SK-N-SH (cell line): ENCODE data around the gene ROMO1. TPM values are rescaled to one million over a fixed set of nuclear protein-coding genes. Genes with fewer than 3 reads are reported as not detected.
A peak's percentile ranks its signal among the peaks of the same experiment; 100 is the strongest.

Source experiments
- CTCF ChIA-PET: fragments of 300-600, 350-600 bp; formaldehyde crosslinking; extraction: SDS; loops from one replicate; lab custom pipeline; 2021; lab: Yijun Ruan, JAX
- POLR2A ChIA-PET: fragments of 350-600 bp; sonication (Branson Sonifier 250); formaldehyde crosslinking; extraction: SDS; loops from one replicate; lab custom pipeline; 2020; ENCODE audit warnings: antibody characterized with exemption, inconsistent platforms; lab: Yijun Ruan, JAX
- DNase-seq: peaks from one replicate; pipeline ENCODE4 v3.0.0; 2012
- H2AFZ ChIP-seq: fragments of 200-600 bp; sonication (generic); 2 replicates; pipeline ENCODE4 v1.8.1; 2016; ENCODE audit warnings: antibody characterized with exemption, mild to moderate bottlenecking, low read depth
- H3F3A ChIP-seq: fragments of 200-600 bp; sonication (generic); replicated peaks from 2 replicates; pipeline ENCODE3; 2016; ENCODE audit warnings: antibody characterized with exemption, mild to moderate bottlenecking; ENCODE audit not compliant: insufficient read depth
- H3K27ac ChIP-seq, 2 experiments: fragments of 200-500 bp in 1 of 2; fragments of 200-600 bp in 1 of 2; sonication (Bioruptor generic) in 1 of 2; sonication (generic), shearing (Covaris generic) in 1 of 2; 2 replicates each; pipeline versions ENCODE4 v1.5.1 to v1.6.1; 2014 to 2016; ENCODE audit warnings: low read depth in 2 of 2, inconsistent platforms in 1 of 2, low read length in 1 of 2, mild to moderate bottlenecking in 1 of 2, mixed read lengths in 1 of 2
- H3K27me3 ChIP-seq: fragments of 200-600 bp; sonication (generic), shearing (Covaris generic); 2 replicates; pipeline ENCODE4 v1.6.1; 2016; ENCODE audit warnings: mixed run types; ENCODE audit not compliant: insufficient read depth
- H3K36me3 ChIP-seq, 2 experiments: fragments of 200-500 bp in 1 of 2; fragments of 200-600 bp in 1 of 2; sonication (Bioruptor generic) in 1 of 2; sonication (generic) in 1 of 2; replicated peaks in 1 of 2; 2 replicates each; pipeline versions ENCODE3 to v1.5.1; 2014 to 2016; ENCODE audit warnings: low read length in 1 of 2, mild to moderate bottlenecking in 1 of 2; ENCODE audit not compliant: insufficient read depth in 2 of 2, control insufficient read depth in 1 of 2
- H3K4me1 ChIP-seq, 2 experiments: fragments of 200-500 bp in 1 of 2; fragments of 200-600 bp in 1 of 2; sonication (Bioruptor generic) in 1 of 2; sonication (generic), shearing (Covaris generic) in 1 of 2; 2 replicates each; pipeline versions ENCODE4 v1.5.1 to v1.6.1; 2014 to 2016; ENCODE audit warnings: low read depth in 1 of 2, low read length in 1 of 2, mixed run types in 1 of 2; ENCODE audit not compliant: insufficient read depth in 2 of 2, control insufficient read depth in 1 of 2
- H3K4me2 ChIP-seq: fragments of 200-600 bp; sonication (generic), shearing (Covaris generic); 2 replicates; pipeline ENCODE4 v1.6.1; 2017; ENCODE audit warnings: mixed run types
- H3K4me3 ChIP-seq, 2 experiments: fragments of 200-500 bp in 1 of 2; fragments of 200-600 bp in 1 of 2; sonication (Bioruptor generic) in 1 of 2; sonication (generic), shearing (Covaris generic) in 1 of 2; 2 replicates each; pipeline versions ENCODE4 v1.5.1 to v1.8.1; 2014 to 2016; ENCODE audit warnings: low read depth in 2 of 2, inconsistent platforms in 1 of 2, low read length in 1 of 2, mild to moderate bottlenecking in 1 of 2, mixed read lengths in 1 of 2, moderate library complexity in 1 of 2
- H3K79me2 ChIP-seq: fragments of 200-600 bp; sonication (generic); 2 replicates; pipeline ENCODE4 v1.8.1; 2017; ENCODE audit warnings: mild to moderate bottlenecking; ENCODE audit not compliant: insufficient read depth
- H3K9ac ChIP-seq: fragments of 200-600 bp; sonication (generic); 2 replicates; pipeline ENCODE4 v1.6.1; 2017; ENCODE audit warnings: mixed run types
- H3K9me2 ChIP-seq: fragments of 200-600 bp; sonication (generic); 2 replicates; pipeline ENCODE4 v1.6.1; 2017; ENCODE audit warnings: mixed run types
- H3K9me3 ChIP-seq: fragments of 200-600 bp; sonication (generic); 2 replicates; pipeline ENCODE4 v1.6.1; 2017; ENCODE audit warnings: mixed run types, mild to moderate bottlenecking, moderate library complexity
- H4K20me1 ChIP-seq: fragments of 200-600 bp; sonication (generic); 2 replicates; pipeline ENCODE4 v1.6.1; 2017; ENCODE audit warnings: mild to moderate bottlenecking, mixed run types; ENCODE audit not compliant: insufficient read depth
- EP300 ChIP-seq, 2 experiments: IDR thresholded peaks; 2 replicates each; pipeline versions ENCODE4 v1.4.0 to v1.6.1; 2012; ENCODE audit warnings: borderline replicate concordance in 1 of 2, low read depth in 1 of 2, low read length in 1 of 2
- FOSL2 ChIP-seq: IDR thresholded peaks from 2 replicates; pipeline ENCODE4 v1.4.0; 2012; ENCODE audit warnings: low read depth, mild to moderate bottlenecking, moderate library complexity, borderline replicate concordance
- FOXM1 ChIP-seq: IDR thresholded peaks from 2 replicates; pipeline ENCODE4 v1.4.0; 2012; ENCODE audit warnings: low read depth, mild to moderate bottlenecking
- MXI1 ChIP-seq: IDR thresholded peaks from 2 replicates; pipeline ENCODE4 v1.6.1; 2012; ENCODE audit warnings: mild to moderate bottlenecking, low read depth, low read length, improper control_type of control experiment
- POLR2AphosphoS5 ChIP-seq: IDR thresholded peaks from 2 replicates; pipeline ENCODE4 v1.6.1; 2012; ENCODE audit warnings: low read depth, low read length
- RAD21 ChIP-seq: IDR thresholded peaks from 2 replicates; pipeline ENCODE4 v1.6.1; 2012; ENCODE audit warnings: mild to moderate bottlenecking, low read length
- RFX5 ChIP-seq: IDR thresholded peaks from 2 replicates; pipeline ENCODE4 v1.6.1; 2012; ENCODE audit warnings: mild to moderate bottlenecking, improper control_type of control experiment, low read length
- RXRA ChIP-seq: IDR thresholded peaks from 2 replicates; pipeline ENCODE4 v1.4.0; 2012; ENCODE audit warnings: low read depth, mild to moderate bottlenecking, borderline replicate concordance
- SIN3A ChIP-seq: IDR thresholded peaks from 2 replicates; pipeline ENCODE4 v1.6.1; 2012; ENCODE audit warnings: low read depth, mild to moderate bottlenecking, low read length, moderate library complexity, borderline replicate concordance
- TEAD4 ChIP-seq: IDR thresholded peaks from 2 replicates; pipeline ENCODE4 v1.4.0; 2012; ENCODE audit warnings: mild to moderate bottlenecking, borderline replicate concordance; ENCODE audit not compliant: insufficient read depth
- YY1 ChIP-seq: IDR thresholded peaks from 2 replicates; pipeline ENCODE4 v1.4.0; 2012; ENCODE audit warnings: low read depth, mild to moderate bottlenecking
- WGBS: methylation state at CpG from one replicate; pipeline ENCODE4 v1.1.6; 2017; ENCODE audit warnings: low lambda C conversion rate; 5-methylcytosine and 5-hydroxymethylcytosine counted together
- polyA plus RNA-seq, 3 experiments: library from polyadenylated mRNA; depleted of rRNA; stranded (reverse); fragments of >200 nt; gene quantifications; 2 replicates each; pipeline ENCODE4 v1.2.3, GENCODE V29; 2012
- TF ChIP-seq, protein P1 (sequence below): IDR thresholded peaks from 2 replicates; pipeline ENCODE4; 2012
- TF ChIP-seq, protein P2 (sequence below): IDR thresholded peaks from 2 replicates; pipeline ENCODE4 v1.4.0; 2012; ENCODE audit warnings: low read depth, borderline replicate concordance
- TF ChIP-seq, protein P3 (sequence below): fragments of 150-350 bp; IDR thresholded peaks from 2 replicates; pipeline ENCODE4 v1.6.1; 2017; ENCODE audit warnings: antibody characterized with exemption, low read length, low read depth, borderline replicate concordance
- TF ChIP-seq, protein P4 (sequence below): IDR thresholded peaks from 2 replicates; pipeline ENCODE4 v1.4.0; 2012; ENCODE audit warnings: low read depth, borderline replicate concordance
- TF ChIP-seq, protein P5 (sequence below): fragments of 200-600 bp; sonication (generic); IDR thresholded peaks from 2 replicates; pipeline ENCODE4 v1.6.1; 2017; ENCODE audit warnings: antibody characterized with exemption, mild to moderate bottlenecking, moderate library complexity
- TF ChIP-seq, protein P6 (sequence below): fragments of 150-350 bp; IDR thresholded peaks from 2 replicates; pipeline ENCODE4 v1.6.1; 2016; ENCODE audit warnings: mild to moderate bottlenecking, low read depth, low read length

Gene ROMO1
- polyA plus RNA-seq, 1 of the 3 experiments (the other 2 are of a cell fraction) = 1,273 TPM

DNA sequence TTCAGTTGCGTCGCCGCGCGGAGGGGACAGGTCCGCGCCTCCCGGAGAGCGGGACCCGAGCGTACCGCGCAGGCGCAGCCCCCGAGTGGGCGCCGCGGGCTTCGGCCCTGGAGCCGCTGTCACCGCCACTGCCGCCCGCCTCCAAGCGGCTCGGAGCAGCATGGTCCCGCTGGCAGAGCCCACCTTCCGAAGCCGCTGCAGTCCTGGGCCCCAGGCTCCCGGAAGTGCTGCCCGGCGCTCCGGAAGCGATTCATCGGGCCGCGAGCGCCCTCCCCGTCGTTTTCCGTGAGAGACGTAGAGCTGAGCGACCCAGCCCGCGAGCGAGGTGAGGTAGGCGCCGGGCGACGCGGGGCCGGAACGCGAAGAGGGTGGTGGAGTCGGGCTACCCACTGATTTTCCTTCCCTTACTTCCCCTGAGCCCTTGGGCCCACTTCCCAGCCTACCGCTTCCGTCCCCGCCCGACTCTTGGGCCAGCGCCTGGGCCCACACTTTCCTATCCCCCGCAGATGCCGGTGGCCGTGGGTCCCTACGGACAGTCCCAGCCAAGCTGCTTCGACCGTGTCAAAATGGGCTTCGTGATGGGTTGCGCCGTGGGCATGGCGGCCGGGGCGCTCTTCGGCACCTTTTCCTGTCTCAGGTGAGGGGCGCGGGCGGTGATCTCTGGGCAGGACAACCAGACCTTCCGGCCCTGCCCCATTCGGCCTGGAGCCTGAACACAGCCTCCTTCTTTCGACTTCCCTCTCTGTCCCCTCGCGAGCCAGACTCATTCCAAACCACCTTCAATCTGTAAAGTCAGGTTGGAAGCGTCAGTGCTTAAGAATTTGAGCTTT lies at the start of gene ROMO1, which contains the start of gene NFS1 (continued):
- TF ChIP-seq POLR2AphosphoS5 (peak; percentile 89), TEAD4 (no peak), YY1 (0 out of 2 replicates have a peak, but pooled peaks have one; percentile 47), RXRA (no peak), FOXM1 (no peak)
- TF ChIP-seq, protein P1, sequence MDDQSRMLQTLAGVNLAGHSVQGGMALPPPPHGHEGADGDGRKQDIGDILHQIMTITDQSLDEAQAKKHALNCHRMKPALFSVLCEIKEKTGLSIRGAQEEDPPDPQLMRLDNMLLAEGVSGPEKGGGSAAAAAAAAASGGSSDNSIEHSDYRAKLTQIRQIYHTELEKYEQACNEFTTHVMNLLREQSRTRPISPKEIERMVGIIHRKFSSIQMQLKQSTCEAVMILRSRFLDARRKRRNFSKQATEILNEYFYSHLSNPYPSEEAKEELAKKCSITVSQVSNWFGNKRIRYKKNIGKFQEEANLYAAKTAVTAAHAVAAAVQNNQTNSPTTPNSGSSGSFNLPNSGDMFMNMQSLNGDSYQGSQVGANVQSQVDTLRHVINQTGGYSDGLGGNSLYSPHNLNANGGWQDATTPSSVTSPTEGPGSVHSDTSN = no peak
- TF ChIP-seq, protein P2, sequence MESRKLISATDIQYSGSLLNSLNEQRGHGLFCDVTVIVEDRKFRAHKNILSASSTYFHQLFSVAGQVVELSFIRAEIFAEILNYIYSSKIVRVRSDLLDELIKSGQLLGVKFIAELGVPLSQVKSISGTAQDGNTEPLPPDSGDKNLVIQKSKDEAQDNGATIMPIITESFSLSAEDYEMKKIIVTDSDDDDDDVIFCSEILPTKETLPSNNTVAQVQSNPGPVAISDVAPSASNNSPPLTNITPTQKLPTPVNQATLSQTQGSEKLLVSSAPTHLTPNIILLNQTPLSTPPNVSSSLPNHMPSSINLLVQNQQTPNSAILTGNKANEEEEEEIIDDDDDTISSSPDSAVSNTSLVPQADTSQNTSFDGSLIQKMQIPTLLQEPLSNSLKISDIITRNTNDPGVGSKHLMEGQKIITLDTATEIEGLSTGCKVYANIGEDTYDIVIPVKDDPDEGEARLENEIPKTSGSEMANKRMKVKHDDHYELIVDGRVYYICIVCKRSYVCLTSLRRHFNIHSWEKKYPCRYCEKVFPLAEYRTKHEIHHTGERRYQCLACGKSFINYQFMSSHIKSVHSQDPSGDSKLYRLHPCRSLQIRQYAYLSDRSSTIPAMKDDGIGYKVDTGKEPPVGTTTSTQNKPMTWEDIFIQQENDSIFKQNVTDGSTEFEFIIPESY = peak; percentile 43; the same call in 1 of the 2 replicates
- TF ChIP-seq, protein P3, sequence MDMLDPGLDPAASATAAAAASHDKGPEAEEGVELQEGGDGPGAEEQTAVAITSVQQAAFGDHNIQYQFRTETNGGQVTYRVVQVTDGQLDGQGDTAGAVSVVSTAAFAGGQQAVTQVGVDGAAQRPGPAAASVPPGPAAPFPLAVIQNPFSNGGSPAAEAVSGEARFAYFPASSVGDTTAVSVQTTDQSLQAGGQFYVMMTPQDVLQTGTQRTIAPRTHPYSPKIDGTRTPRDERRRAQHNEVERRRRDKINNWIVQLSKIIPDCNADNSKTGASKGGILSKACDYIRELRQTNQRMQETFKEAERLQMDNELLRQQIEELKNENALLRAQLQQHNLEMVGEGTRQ = 0 out of 2 replicates have a peak, but pooled peaks have one; percentile 0

DNA sequence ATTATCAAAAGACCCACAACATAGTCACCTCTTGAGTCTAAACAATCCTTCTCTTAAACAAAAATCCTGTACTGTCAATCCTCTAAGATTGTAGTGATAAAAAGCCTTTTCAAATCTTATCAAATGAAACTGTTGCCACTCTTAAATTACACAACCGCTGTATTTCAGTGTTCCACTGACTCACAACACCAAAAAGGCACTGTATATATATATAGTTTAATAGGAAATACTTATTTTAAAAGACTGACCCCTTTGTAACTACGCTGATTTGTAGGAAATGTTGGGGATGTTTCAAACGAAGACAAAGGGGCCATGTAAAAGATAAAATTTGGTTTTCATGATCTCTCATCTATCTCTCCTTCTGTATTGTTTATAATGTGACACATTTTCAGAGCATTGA lies 48.6 kb upstream of the ROMO1 start:
- H3K9ac ChIP-seq = no peak overlapping the region
- POLR2A ChIA-PET = no interaction called here
- H3K4me1 ChIP-seq = peaks cover 3% of the 10 kb centered on the region in 2 experiments; a peak in 2 of 4 replicates
- no peak overlapping the region for H3K4me2 ChIP-seq
- no peak for TF ChIP-seq SIN3A
- TF ChIP-seq RAD21 = no peak
- no peak for TF ChIP-seq FOSL2
- TF ChIP-seq MXI1 = no peak
- TF ChIP-seq, protein P4, sequence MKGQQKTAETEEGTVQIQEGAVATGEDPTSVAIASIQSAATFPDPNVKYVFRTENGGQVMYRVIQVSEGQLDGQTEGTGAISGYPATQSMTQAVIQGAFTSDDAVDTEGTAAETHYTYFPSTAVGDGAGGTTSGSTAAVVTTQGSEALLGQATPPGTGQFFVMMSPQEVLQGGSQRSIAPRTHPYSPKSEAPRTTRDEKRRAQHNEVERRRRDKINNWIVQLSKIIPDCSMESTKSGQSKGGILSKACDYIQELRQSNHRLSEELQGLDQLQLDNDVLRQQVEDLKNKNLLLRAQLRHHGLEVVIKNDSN = no peak
- TF ChIP-seq, protein P1 = no peak
- TF ChIP-seq EP300 (IDR thresholded peaks at IDR 0.05; ENCODE audit: borderline replicate concordance in 1 of 2, low read depth in 1 of 2, low read length in 1 of 2) = no peak
- TF ChIP-seq RFX5 = no peak
- TF ChIP-seq, protein P5, sequence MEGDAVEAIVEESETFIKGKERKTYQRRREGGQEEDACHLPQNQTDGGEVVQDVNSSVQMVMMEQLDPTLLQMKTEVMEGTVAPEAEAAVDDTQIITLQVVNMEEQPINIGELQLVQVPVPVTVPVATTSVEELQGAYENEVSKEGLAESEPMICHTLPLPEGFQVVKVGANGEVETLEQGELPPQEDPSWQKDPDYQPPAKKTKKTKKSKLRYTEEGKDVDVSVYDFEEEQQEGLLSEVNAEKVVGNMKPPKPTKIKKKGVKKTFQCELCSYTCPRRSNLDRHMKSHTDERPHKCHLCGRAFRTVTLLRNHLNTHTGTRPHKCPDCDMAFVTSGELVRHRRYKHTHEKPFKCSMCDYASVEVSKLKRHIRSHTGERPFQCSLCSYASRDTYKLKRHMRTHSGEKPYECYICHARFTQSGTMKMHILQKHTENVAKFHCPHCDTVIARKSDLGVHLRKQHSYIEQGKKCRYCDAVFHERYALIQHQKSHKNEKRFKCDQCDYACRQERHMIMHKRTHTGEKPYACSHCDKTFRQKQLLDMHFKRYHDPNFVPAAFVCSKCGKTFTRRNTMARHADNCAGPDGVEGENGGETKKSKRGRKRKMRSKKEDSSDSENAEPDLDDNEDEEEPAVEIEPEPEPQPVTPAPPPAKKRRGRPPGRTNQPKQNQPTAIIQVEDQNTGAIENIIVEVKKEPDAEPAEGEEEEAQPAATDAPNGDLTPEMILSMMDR = no peak
- TF ChIP-seq FOXM1 = no peak
- no peak for TF ChIP-seq RXRA
- TF ChIP-seq, protein P6, sequence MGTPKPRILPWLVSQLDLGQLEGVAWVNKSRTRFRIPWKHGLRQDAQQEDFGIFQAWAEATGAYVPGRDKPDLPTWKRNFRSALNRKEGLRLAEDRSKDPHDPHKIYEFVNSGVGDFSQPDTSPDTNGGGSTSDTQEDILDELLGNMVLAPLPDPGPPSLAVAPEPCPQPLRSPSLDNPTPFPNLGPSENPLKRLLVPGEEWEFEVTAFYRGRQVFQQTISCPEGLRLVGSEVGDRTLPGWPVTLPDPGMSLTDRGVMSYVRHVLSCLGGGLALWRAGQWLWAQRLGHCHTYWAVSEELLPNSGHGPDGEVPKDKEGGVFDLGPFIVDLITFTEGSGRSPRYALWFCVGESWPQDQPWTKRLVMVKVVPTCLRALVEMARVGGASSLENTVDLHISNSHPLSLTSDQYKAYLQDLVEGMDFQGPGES = no peak
- TF ChIP-seq, all 33 proteins: peak for 0
- Histone ChIP-seq H4K20me1 (peaks cover 98% of the 10 kb centered on the region), H3K9me2 (no peaks in the 10 kb centered on the region), H2AFZ (no peak overlapping the region), H3K4me3 (no peak overlapping the region), H3F3A (peaks cover 16% of the 10 kb centered on the region), H3K79me2 (peaks cover 100% of the 10 kb centered on the region), H3K36me3 (peaks cover 53 to 56% of the 10 kb centered on the region in 2 experiments), H3K9me3 (no peaks in the 10 kb centered on the region), H3K27me3 (no peaks in the 10 kb centered on the region), H3K27ac (no peak overlapping the region)
- CTCF ChIA-PET = no interaction called here
- 93% methylated on average over 3 of the region's 3 CpGs for WGBS
- no peak for DNase-seq
